Fibroblast of villous mesenchyme (primary cell): ENCODE results near the gene SQOR. TPM values are rescaled to one million over a fixed set of nuclear protein-coding genes. Genes with fewer than 3 reads are reported as not detected.

ENCODE experiments used
- DNase-seq: peaks from one replicate; pipeline ENCODE4 v3.0.0-alpha.2; 2010; ENCODE audit warnings: low read depth
- H3K4me3 ChIP-seq: 2 replicates; pipeline ENCODE4 v1.5.1; 2011; ENCODE audit warnings: low read depth, mild to moderate bottlenecking, low read length
- CTCF ChIP-seq: IDR thresholded peaks from 2 replicates; pipeline ENCODE4 v1.5.1; 2012; ENCODE audit warnings: low read depth, mild to moderate bottlenecking, low read length; ENCODE audit not compliant: insufficient read depth
- small RNA-seq: library from RNA; depleted of rRNA; stranded (forward); fragments of <200 nt; gene quantifications from one replicate; pipeline ENCODE3, GENCODE V24; 2012
- total RNA-seq: library from RNA; depleted of rRNA; stranded (reverse); fragments of >200 nt; gene quantifications from 2 replicates; pipeline ENCODE4 v1.2.3, GENCODE V29; 2012

The SQOR gene
- total RNA-seq, 1 donor = 81.6 TPM

GRCh38 chr15:45734260-45734711, 99.5 kb downstream of the SQOR start:
- no peak for TF ChIP-seq CTCF

More at GRCh38 chr15:45734260-45734711, 99.5 kb downstream of the SQOR start:
- no peak overlapping the region for H3K4me3 ChIP-seq
- no peak for DNase-seq

Small RNAs within 50 kb of the gene (small RNA-seq; reads per million reads assigned to genes)
- not detected for gene RF00019

Other genes starting within 250 kb of the SQOR start
- 11.9 and 16.0 TPM in 2 replicates for gene SLC30A4, start 112.3 kb upstream of the SQOR start, total RNA-seq
- gene BLOC1S6, start 47.6 kb upstream of the SQOR start, total RNA-seq = 74.7 and 87.2 TPM in 2 replicates